H9 (cell line): ENCODE results near the gene VWA8. TPM values are rescaled to one million over a fixed set of nuclear protein-coding genes. Genes with fewer than 3 reads are reported as not detected.

Source experiments
- DNase-seq: peaks from one replicate; pipeline ENCODE4 v3.0.0-alpha.2; 2017
- H2AFZ ChIP-seq: one replicate; pipeline ENCODE4 v1.6.1; 2013; ENCODE audit warnings: mild to moderate bottlenecking, low read length, control low read depth, moderate library complexity
- H2AK5ac ChIP-seq: 2 replicates; pipeline ENCODE4 v1.6.1; 2013; ENCODE audit warnings: low read length, control low read depth, mixed read lengths; ENCODE audit not compliant: insufficient read length
- H2BK120ac ChIP-seq: one replicate; pipeline ENCODE4 v1.6.1; 2013; ENCODE audit warnings: low read depth, mild to moderate bottlenecking, low read length, control low read depth, inconsistent platforms; ENCODE audit not compliant: poor library complexity, severe bottlenecking
- H2BK12ac ChIP-seq: 2 replicates; pipeline ENCODE4 v1.6.1; 2013; ENCODE audit warnings: low read length, control low read depth, mixed read lengths, low read depth; ENCODE audit not compliant: insufficient read length
- H2BK15ac ChIP-seq: 2 replicates; pipeline ENCODE4 v1.6.1; 2013; ENCODE audit warnings: low read depth, low read length, control low read depth
- H2BK20ac ChIP-seq: one replicate; pipeline ENCODE4 v1.6.1; 2013; ENCODE audit warnings: low read depth, mild to moderate bottlenecking, low read length, control low read depth, inconsistent platforms; ENCODE audit not compliant: poor library complexity, severe bottlenecking
- H2BK5ac ChIP-seq: 2 replicates; pipeline ENCODE4 v1.6.1; 2013; ENCODE audit warnings: low read length, control low read depth, mixed read lengths; ENCODE audit not compliant: insufficient read length
- H3K14ac ChIP-seq: 2 replicates; pipeline ENCODE4 v1.6.1; 2013; ENCODE audit warnings: low read length, control low read depth; ENCODE audit not compliant: insufficient read depth
- H3K18ac ChIP-seq: 2 replicates; pipeline ENCODE4 v1.6.1; 2013; ENCODE audit warnings: low read depth, mild to moderate bottlenecking, mixed read lengths, low read length, control low read depth; ENCODE audit not compliant: insufficient read length
- H3K23ac ChIP-seq: 2 replicates; pipeline ENCODE4 v1.6.1; 2013; ENCODE audit warnings: low read length, control low read depth, mixed read lengths, low read depth; ENCODE audit not compliant: insufficient read length
- H3K23me2 ChIP-seq: 2 replicates; pipeline ENCODE4 v1.6.1; 2013; ENCODE audit warnings: low read depth, mild to moderate bottlenecking, mixed read lengths, low read length, control low read depth; ENCODE audit not compliant: insufficient read length, poor library complexity, severe bottlenecking
- H3K27ac ChIP-seq: 2 replicates; pipeline ENCODE4 v1.5.1; 2013; ENCODE audit warnings: low read length, control low read depth, mixed read lengths, low read depth; ENCODE audit not compliant: insufficient read length
- H3K27me3 ChIP-seq: 2 replicates; pipeline ENCODE4 v1.6.1; 2013; ENCODE audit warnings: low read length, control low read depth, inconsistent platforms; ENCODE audit not compliant: insufficient read depth
- H3K4ac ChIP-seq: 2 replicates; pipeline ENCODE4 v1.6.1; 2013; ENCODE audit warnings: low read depth, mild to moderate bottlenecking, control low read depth, inconsistent platforms, low read length, moderate library complexity
- H3K4me1 ChIP-seq: 2 replicates; pipeline ENCODE4 v1.6.1; 2013; ENCODE audit warnings: low read length, control low read depth, inconsistent platforms; ENCODE audit not compliant: insufficient read depth
- H3K4me2 ChIP-seq: 2 replicates; pipeline ENCODE4 v1.6.1; 2013; ENCODE audit warnings: low read length, control low read depth, mixed read lengths; ENCODE audit not compliant: insufficient read length, insufficient read depth
- H3K56ac ChIP-seq: 2 replicates; pipeline ENCODE4 v1.6.1; 2013; ENCODE audit warnings: low read depth, mild to moderate bottlenecking, mixed read lengths, low read length, control low read depth; ENCODE audit not compliant: insufficient read length
- H3K79me1 ChIP-seq: 2 replicates; pipeline ENCODE4 v1.6.1; 2013; ENCODE audit warnings: low read depth, mild to moderate bottlenecking, moderate library complexity, low read length, control low read depth, inconsistent platforms; ENCODE audit not compliant: insufficient read depth, poor library complexity, severe bottlenecking
- H3K79me2 ChIP-seq: 2 replicates; pipeline ENCODE4 v1.6.1; 2013; ENCODE audit warnings: low read length, control low read depth, inconsistent platforms; ENCODE audit not compliant: insufficient read depth
- H3K9ac ChIP-seq: 2 replicates; pipeline ENCODE4 v1.6.1; 2013; ENCODE audit warnings: low read length, control low read depth, mixed read lengths; ENCODE audit not compliant: insufficient read length; ENCODE audit errors: extremely low read depth
- H3K9me3 ChIP-seq: one replicate; pipeline ENCODE4 v1.6.1; 2013; ENCODE audit warnings: low read depth, low read length, inconsistent platforms; ENCODE audit not compliant: control insufficient read depth
- H3T11ph ChIP-seq: one replicate; pipeline ENCODE4 v1.6.1; 2013; ENCODE audit warnings: mild to moderate bottlenecking, low read length, control low read depth, inconsistent platforms
- H4K20me1 ChIP-seq: one replicate; pipeline ENCODE4 v1.6.1; 2013; ENCODE audit not compliant: control insufficient read depth, insufficient read length, insufficient read depth
- H4K5ac ChIP-seq: 2 replicates; pipeline ENCODE4 v1.6.1; 2013; ENCODE audit warnings: low read depth, mild to moderate bottlenecking, mixed read lengths, low read length, control low read depth; ENCODE audit not compliant: insufficient read length
- H4K8ac ChIP-seq: replicated peaks from 2 replicates; pipeline ENCODE4 v1.6.1; 2013; ENCODE audit warnings: low read length, control low read depth, mixed read lengths, low read depth; ENCODE audit not compliant: insufficient read length
- H4K91ac ChIP-seq: 2 replicates; pipeline ENCODE4 v1.6.1; 2013; ENCODE audit warnings: low read depth, mild to moderate bottlenecking, moderate library complexity, mixed read lengths, low read length, control low read depth; ENCODE audit not compliant: insufficient read length
- H3K27ac Mint-ChIP-seq, 3 experiments: 2 replicates in 2 of 3; 3 replicates in 1 of 3; pipeline ENCODE4 v1.8.0; 2020 to 2021; ENCODE audit warnings: mixed read lengths in 3 of 3, mild to moderate bottlenecking in 1 of 3, moderate library complexity in 1 of 3
- H3K27me3 Mint-ChIP-seq: 2 replicates; pipeline ENCODE4 v1.8.0; 2021; ENCODE audit warnings: low read depth, mild to moderate bottlenecking, moderate library complexity, mixed read lengths
- H3K36me3 Mint-ChIP-seq, 3 experiments: 2 replicates in 2 of 3; 3 replicates in 1 of 3; pipeline ENCODE4 v1.8.0; 2020 to 2021; ENCODE audit warnings: low read depth in 3 of 3, mixed read lengths in 3 of 3; ENCODE audit not compliant: insufficient read depth in 1 of 3
- H3K4me1 Mint-ChIP-seq, 2 experiments: 2 replicates each; pipeline ENCODE4 v1.8.0; 2020; ENCODE audit warnings: mixed read lengths in 2 of 2
- H3K4me3 Mint-ChIP-seq, 2 experiments: 2 replicates in 1 of 2; 3 replicates in 1 of 2; pipeline ENCODE4 v1.8.0; 2020 to 2021; ENCODE audit warnings: mild to moderate bottlenecking in 2 of 2, mixed read lengths in 2 of 2, moderate library complexity in 1 of 2
- H3K9me3 Mint-ChIP-seq, 2 experiments: 2 replicates in 1 of 2; 3 replicates in 1 of 2; pipeline ENCODE4 v1.8.0; 2020; ENCODE audit warnings: mild to moderate bottlenecking in 2 of 2, mixed read lengths in 2 of 2, moderate library complexity in 1 of 2
- CTCF ChIP-seq: fragments of 200-600 bp; sonication (generic); conservative IDR thresholded peaks from 3 replicates; pipeline ENCODE4 v1.8.0; 2021; ENCODE audit warnings: antibody characterized with exemption, mild to moderate bottlenecking
- WGBS: extraction: QIAGEN DNeasy Blood & Tissue Kit; methylation state at CpG from one replicate; pipeline ENCODE4 v1.1.7; 2013; ENCODE audit warnings: missing lambda C conversion rate, low lambda C conversion rate, mixed read lengths; ENCODE audit not compliant: insufficient read length; ENCODE audit errors: extremely low coverage; 5-methylcytosine and 5-hydroxymethylcytosine counted together
- total RNA-seq: library from RNA; stranded (reverse); gene quantifications from 2 replicates; pipeline ENCODE4 v1.2.1, GENCODE V29; 2021

Gene VWA8
- total RNA-seq, 1 experiment from 2014 or later = 17.4 TPM

GRCh38 chr13:41812237-41812636 is 148.7 kb downstream of the VWA8 start:
- no peak overlapping the region for H3T11ph ChIP-seq
- H3K9ac ChIP-seq = no peak overlapping the region
- H2BK120ac ChIP-seq = no peak overlapping the region
- no peaks in the 10 kb centered on the region for H3K23me2 ChIP-seq
- no peaks in the 10 kb centered on the region for H3K27me3 ChIP-seq
- no peak overlapping the region for H3K23ac ChIP-seq
- H2AK5ac ChIP-seq = no peak overlapping the region
- H3K27me3 Mint-ChIP-seq = no peaks in the 10 kb centered on the region
- H2BK20ac ChIP-seq = no peak overlapping the region
- no peak overlapping the region for H3K27ac Mint-ChIP-seq
- no peak overlapping the region for H2AFZ ChIP-seq
- no peak overlapping the region for H3K27ac ChIP-seq
- peaks cover 5% of the 10 kb centered on the region in 2 experiments; a peak in 1 of 4 replicates for H3K4me1 Mint-ChIP-seq
- H4K8ac ChIP-seq = no peak overlapping the region
- no CpG with 5 or more reads among the region's 1 CpG for WGBS
- H3K18ac ChIP-seq = no peak overlapping the region
- H3K4ac ChIP-seq = no peak overlapping the region
- H4K20me1 ChIP-seq = no peaks in the 10 kb centered on the region
- H3K9me3 Mint-ChIP-seq = peaks cover 0 to 6% of the 10 kb centered on the region in 2 experiments; a peak in 1 of 5 replicates
- H3K4me1 ChIP-seq = no peaks in the 10 kb centered on the region
- peaks cover 10 to 28% (median 23%) of the 10 kb centered on the region in 3 experiments for H3K36me3 Mint-ChIP-seq
- no peaks in the 10 kb centered on the region for H3K9me3 ChIP-seq
- no peak for TF ChIP-seq CTCF
- no peak overlapping the region for H2BK5ac ChIP-seq
- H4K5ac ChIP-seq = no peak overlapping the region
- no peak overlapping the region for H3K4me2 ChIP-seq
- H3K79me2 ChIP-seq = no peaks in the 10 kb centered on the region
- H2BK15ac ChIP-seq = no peak overlapping the region
- H3K14ac ChIP-seq = no peak overlapping the region
- no peaks in the 10 kb centered on the region for H3K79me1 ChIP-seq
- H3K56ac ChIP-seq = no peak overlapping the region
- H2BK12ac ChIP-seq = no peak overlapping the region
- no peak for DNase-seq
- H4K91ac ChIP-seq = no peak overlapping the region
- H3K4me3 Mint-ChIP-seq = no peak overlapping the region
